Activated T-helper 9 cell treated with anti-CD3 and anti-CD28 coated beads, Interleukin-2, amount 50 U/mL, for 16 hours (primary cell): ENCODE measurements around the gene KNSTRN.

Source experiments
- DNase-seq: peaks from one replicate; pipeline ENCODE4 v3.0.0-alpha.2; 2020; ENCODE audit warnings: low read depth

Gene KNSTRN

DNA sequence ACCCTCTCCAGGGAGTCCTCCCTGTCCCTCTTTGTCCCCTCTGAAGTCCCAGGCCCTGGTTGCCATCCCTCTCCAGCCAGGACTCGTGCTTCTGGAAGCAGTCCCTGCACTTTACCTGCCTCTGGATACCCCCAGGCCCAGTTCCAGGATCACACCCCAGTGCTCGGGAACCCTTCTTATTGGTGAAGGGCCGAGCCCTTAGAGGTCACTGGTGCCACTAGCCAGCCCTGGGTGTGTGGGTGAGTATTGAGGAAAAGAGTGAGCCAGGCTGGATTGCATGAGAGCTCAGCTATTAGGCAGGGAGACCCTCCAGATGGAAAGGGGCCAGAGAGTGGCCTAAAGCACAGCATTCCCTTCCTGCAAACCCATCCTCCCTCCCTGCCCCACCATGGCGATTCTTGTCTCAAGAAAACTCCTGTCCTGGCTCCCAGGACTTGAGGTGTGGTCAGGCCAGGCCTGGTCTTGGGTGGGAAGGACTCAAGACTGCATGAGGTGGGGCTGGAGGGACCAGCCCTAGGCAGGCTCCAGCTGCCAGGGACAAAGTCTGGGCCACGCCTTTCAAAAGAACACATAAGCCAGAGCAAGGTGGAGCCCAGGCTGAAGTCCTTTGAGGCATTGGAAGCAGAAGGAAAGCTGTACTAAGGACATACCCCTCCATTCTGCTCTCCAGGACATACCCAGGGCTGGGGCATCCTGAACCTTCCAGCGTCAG lies 36.5 kb upstream of the KNSTRN start:
- DNase-seq, result no peak

DNA sequence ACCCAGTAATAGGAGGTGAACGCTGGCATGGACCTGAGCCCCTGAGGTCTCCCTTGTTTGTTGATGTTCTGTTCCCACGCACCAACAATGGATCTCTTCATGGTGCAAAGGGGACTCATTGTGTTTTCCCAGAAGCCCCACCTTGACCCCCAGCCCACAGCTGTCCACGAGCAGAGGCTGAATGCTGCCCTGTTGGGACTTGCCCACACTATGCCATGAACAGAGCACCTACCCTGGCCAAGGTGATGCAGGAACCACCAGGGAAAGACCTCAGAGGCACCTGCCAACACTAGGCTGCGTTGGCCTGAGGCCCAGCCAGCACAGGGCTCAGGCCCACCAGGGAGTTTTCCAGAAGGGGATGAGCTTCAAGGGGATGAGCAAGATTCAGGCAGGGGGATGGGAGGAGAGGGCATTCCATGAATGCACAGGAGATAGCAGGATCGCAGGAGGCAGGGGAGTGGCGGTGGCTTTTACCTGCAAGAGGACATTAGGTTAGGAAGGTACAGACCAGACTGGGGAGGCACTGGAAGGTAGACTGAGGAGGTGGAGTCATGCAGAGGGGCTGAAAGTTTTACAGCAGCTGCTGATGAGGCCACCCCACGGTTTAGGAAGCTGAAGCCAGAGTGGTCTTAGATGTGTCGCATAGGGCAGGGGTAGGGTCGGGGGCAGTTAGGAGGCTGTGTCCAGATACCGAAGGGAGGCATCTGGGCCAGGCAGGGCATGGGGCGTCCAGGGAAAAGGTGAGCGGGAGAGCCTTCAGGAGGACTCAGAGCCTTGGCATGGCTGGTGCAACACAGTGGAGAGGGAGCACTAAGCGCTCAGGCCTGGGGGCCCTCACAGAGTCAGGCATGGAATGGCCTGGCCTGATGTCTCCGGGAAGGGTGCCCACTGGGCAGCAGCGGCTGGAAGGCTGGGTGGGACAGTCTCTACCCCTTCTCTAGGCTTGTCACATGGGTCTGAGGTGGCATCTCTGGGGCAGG lies 35.7 kb upstream of the KNSTRN start:
- no peak for DNase-seq

GRCh38 chr15:40347559-40348473 lies 34.7 kb upstream of the KNSTRN start:
- DNase-seq, result no peak

DNA sequence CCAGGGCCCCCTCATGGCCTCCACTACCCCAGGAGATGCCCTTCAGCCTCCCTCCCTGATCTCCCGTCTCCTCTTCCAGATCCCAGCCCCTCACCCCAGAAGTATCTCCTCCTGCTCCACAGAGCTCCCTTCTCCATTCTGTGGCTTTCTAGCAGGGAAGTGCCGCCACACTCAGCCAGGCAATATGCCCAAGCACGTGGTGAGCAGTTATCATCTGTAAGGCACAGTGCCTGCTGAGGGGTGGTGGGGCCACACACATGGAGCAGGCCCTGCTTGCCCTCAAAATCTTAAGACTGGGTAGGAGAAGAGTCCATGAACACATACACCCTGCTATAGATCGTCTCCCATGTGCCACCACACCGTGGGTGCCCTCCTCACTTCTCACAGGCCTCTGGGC lies 34.0 kb upstream of the KNSTRN start:
- no peak for DNase-seq

DNA sequence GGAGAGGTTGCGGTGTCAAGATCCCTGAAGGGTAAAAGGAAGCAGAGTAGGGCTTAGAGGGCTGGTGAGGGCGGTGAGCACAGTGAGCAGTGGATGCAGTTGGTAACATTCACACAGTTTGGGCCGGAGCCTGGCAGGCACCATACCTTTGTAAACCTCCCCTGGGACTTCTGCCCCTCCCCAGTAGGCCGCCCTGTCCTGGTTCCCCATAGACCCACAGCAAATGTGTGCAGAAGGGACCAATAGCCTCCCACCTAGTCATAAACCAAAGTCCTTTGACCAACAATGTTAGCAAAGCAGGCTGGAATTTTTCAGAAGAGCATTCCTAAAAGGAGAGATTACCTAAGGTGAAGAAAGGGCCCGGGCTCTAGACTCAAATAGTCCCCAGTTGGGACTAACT lies 33.4 kb upstream of the KNSTRN start:
- no peak for DNase-seq

DNA sequence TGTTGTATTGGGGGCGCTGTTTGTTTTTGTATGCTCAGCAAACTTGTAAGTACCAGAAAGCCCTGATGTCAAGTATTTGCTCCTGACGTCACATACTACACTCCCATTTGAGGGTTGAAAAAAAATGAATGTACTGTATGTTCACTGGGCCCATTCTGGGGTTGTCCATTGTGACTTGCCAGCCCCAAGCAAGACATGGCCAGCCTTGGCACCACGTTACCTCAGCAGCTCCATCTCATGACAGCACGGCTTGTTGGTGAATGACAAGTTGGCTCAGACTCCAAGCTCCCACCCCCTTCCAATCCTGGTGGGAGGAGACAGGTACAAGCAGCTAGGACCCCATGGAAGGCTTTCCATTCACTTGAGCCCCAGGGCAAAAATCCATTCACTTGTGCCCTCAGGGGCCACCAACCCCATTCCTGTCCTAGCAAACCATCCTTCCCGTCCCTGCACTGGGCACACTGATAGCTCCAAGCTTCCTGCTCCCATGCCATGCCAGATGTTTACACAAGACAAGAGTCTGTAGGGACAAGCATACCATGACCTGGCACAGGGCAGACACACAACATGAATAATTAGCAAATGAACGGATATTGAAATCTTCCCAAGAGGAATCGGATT lies 30.1 kb upstream of the KNSTRN start:
- no peak for DNase-seq

GRCh38 chr15:40353697-40354096 lies 28.8 kb upstream of the KNSTRN start:
- no peak for DNase-seq

DNA sequence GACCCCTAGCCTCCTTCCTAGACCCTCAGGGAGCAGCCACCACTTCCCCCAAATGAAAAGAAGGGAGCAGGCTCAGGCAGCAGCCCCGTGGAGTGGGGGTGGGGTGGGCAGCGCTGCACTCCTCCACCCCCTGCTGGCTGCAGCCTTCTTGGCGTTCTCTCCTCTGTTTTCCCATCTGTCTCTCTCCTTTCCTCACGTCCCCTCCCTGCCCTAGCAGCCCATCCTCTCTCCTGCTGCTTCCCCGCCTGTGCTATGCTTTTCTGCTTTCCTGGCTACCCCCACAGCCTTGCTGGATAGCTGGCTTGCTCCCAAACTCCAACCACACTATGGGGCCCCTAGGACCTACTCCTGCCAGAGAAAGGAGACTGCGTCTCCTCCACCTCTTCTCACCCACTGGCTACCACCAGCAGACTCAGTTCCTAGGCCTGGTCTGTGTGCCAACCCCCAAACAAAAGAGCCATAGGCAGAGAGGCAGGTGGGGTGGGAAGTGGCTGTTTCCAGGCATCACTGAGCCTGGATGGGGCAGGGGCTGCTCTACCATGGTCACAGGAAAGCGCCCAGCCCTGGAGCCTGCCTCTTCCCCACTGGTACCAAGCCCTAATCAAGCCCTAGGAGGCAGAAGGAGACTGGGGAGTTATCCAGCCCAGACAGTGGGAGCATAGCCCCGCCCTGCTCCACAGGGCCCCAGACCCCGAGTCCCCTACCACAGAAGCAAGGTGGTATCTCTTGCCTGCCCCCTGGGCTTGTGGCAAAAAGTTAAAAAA lies 27.9 kb upstream of the KNSTRN start:
- no peak for DNase-seq

DNA sequence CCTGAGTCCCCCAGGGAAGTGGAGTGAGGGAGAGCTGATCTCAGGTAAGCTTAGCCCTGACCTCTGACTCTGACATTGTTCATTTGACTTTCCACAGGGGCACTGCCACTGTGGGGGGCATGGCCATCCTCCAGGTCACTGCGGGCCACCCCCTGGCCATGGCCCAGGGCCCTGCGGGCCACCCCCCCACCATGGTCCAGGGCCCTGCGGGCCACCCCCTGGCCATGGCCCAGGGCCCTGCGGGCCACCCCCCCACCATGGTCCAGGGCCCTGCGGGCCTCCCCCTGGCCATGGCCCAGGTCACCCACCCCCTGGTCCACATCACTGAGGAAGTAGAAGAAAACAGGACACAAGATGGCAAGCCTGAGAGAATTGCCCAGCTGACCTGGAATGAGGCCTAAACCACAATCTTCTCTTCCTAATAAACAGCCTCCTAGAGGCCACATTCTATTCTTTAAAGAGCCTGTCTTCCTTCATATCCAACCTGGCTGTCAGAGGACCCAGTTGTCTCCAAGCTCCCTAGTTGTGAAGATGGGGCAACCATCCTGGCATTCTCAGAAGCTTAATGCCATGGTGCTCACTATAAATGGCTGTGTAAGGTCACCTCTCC lies 26.4 kb upstream of the KNSTRN start:
- DNase-seq, result no peak

GRCh38 chr15:40357246-40357645 lies 25.3 kb upstream of the KNSTRN start:
- DNase-seq, result no peak

DNA sequence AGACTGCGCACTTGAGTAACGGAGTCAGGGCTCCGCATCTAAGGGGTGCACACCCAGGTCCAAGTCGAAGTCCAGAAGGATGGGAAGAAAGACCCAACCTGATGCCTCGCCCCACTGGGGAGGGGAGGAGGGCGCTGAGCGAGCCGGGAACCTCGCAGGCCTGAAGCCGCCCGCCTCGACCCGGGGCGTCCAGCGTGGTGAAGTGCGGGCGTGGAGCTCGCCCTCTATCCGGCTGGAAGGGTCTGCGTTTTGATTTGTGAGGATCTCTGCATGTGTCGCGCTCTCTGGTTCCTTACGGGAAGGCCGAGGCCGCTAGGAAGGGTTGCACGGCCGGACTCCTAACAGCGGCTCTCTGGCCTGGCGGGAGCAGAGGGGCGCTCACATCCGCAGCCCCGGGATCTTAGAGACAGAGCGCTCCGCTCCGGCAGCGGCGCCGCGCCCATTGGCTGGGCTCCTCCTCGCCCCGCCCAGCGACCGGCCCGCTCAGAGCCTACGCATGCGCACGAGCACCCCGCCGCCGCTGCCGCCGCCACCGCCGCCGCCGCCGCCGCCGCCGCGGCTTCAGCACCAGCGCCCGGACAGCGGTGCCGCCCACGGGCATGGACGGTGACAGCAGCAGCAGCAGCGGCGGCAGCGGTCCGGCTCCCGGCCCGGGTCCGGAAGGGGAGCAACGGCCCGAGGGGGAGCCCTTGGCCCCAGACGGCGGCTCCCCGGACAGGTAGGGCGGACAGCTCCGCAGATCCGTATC lies 24.6 kb upstream of the KNSTRN start, which contains the start of gene DISP2:
Gene DISP2 (plus strand): TSS at position 497 of the 748 bp plus-strand sequence. CDS start 103 bp downstream, at position 600.
- peak; percentile 78 for DNase-seq

DNA sequence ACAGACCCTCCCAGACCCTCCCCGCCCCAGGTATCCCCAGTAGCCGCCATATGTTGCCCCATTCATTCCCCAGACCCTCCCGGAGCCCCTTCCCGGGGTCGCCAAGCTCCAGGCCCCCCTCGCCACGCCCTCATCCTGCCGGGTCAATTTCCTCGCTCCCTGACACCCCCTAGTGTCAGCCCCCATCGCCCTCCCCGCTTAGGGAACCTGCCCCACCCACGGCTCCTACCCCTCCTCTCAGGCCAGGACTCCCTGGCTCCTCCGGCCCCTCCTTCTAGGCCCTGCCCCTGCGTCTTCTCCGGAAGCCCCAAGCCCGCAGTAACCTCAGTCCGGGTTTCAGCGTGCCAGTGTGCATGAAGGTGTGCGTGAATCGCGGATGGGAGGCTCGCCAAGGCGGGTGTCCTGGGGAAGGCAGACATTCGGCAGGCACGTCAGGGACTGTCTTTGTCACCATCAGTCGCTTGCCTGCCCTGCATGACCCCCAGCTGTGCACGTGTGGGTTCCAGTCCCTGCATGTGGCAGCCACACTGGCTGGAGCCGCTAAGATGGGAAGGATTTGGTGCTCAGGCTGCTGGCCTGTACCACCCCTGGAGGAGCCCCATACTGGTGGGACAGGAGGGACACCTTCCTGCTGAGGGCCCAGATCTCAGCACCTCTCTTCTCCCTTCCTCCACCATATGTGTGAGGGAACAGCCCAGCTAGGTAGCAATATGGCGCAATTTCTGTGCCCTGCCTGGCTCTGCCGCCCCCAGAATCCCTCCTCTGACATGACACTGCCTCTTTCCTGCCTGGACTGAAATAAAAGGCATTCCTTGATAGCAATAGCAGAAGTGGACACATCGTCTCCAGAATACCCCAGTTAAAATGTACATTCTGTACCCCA lies 23.8 kb upstream of the KNSTRN start:
- no peak for DNase-seq

- DNase-seq, result no peak
Measured at GRCh38 chr15:40360015-40360414, 22.5 kb upstream of the KNSTRN start.

DNA sequence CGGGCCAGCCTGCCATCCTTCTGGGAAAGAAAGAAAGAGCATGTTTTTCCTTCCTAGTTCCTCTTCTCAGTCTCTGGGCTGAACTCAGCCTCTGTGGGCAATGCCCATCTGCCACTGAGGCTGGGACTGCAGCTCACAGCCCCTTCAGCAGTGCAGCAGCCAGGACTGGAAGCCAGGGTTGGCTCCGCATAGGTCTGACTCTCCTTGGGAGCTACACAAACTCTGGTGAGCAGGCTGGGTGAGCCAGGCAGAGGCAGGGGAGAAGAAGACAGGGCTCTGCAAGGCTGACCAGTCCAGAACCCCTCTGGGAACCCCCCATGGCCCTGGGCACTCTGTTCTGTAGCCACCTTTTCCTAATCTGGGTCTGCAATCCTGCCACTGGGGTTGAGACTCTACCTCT lies 20.9 kb upstream of the KNSTRN start:
- DNase-seq, result no peak

DNA sequence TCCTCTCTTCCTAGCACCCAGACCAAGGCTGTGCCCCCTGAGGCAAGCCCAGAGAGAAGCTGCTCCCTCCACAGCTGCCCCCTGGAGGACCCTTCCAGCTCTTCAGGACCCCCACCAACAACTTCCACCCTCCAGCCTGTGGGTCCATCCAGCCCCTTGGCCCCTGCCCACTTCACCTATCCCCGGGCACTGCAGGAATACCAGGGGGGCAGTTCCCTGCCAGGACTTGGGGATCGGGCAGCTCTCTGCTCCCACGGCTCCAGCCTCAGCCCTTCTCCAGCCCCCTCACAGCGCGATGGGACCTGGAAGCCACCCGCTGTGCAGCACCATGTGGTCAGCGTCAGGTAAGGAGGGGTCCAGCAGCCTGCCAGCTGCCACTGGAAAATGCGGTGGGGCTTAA lies 18.9 kb upstream of the KNSTRN start:
- no peak for DNase-seq

DNA sequence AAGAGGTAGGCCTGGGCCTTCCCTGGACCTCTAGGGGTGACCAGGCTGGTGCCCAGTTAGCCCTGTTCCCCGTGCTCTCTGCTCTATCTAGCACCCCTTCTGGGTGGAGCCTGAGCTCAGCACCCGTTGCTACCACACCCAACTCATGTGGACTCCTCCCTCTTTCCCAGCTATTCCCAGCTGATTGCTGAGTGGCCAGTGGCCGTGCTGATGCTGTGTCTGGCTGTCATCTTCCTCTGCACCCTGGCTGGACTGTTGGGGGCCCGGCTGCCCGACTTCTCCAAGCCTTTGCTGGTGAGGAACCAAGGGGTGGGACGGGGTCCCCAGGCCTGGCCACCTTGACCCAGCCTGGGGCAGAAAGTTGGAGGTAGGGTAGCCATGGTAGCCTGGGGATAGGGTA lies 18.3 kb upstream of the KNSTRN start:
- no peak for DNase-seq

DNA sequence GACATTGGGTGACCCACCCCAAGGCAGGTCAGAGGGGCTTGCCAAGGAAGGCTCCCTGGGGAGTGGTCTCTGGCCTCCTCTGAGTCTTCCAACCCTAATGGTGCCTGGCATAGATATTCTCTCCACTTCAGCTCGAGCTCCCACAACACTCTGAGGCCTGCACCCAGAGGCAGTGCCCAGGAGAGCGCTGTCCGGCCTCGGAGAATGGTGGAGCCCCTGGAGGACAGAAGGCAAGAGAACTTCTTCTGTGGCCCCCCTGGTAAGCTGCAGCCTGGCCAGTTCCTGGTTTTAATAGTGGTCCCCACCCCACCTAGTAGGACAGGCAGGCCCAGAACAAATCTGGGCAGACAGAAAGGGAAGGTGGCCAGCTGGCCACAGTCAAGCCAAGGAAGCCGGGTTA lies 17.5 kb upstream of the KNSTRN start:
- DNase-seq, result no peak

DNA sequence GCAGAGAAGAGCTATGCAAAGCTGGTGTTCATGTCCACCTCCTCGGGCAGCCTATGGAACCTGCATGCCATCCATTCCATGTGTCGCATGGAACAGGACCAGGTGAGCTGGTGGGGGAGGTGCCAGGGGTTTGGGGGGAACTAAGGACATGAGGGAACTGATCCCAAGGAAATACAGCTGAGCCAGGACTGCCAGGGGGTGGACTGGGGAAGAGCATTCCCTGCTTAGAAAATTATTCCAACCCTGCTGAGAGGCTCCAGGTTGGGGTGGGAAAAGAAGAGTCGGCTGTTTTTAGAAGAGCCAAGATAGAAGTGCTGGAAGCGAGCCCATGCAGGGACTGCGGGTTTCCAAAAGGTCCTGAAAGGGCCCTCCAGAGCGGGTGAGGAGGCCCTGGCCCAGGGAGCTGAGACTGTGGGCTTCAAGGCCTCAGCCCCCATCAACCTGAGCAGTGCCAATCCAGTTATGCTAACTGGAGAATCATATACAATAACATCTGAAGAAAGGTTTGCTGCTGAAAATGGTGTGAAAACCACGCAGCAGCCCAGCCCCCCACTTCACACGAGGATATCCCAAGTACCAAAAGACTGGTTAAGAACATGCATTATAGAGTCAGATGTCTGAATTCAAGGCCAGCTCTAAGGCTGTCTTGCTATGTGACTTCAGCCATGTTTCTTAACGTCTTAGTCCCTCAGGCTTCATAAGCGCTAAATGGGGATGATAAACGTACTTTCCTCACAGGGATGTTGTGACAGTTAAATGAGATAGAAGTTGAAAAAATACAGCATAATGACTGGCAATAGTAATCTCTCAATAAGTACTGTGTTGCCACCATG lies 16.7 kb upstream of the KNSTRN start:
- no peak for DNase-seq
